RKO (cell line): Measurements from ENCODE around the gene CIAO3.
"Not testable (repeated sequence)": the region's sequence is repeated elsewhere in the genome, so short reads cannot be mapped to it uniquely, and the experiment has no call there.

Experiments
- DNase-seq: peaks from one replicate; pipeline ENCODE4 v3.0.0-alpha.2; 2016; ENCODE audit warnings: low spot score

The CIAO3 gene

GRCh38 chr16:692356-693108, 48.3 kb downstream of the CIAO3 start:
- no peak for DNase-seq

GRCh38 chr16:691242-691641, 49.6 kb downstream of the CIAO3 start:
- not testable (repeated sequence) for DNase-seq

- no peak for DNase-seq
Measured at GRCh38 chr16:689175-689897, 51.5 kb downstream of the CIAO3 start.

- no peak for DNase-seq
Measured at GRCh38 chr16:687499-687898, 53.3 kb downstream of the CIAO3 start.

GRCh38 chr16:686459-687260, 54.1 kb downstream of the CIAO3 start:
- no peak for DNase-seq

GRCh38 chr16:685967-686366, 54.8 kb downstream of the CIAO3 start:
- peak; percentile 82 for DNase-seq

- DNase-seq, result no peak
Measured at GRCh38 chr16:684961-685696, 55.7 kb downstream of the CIAO3 start.

- peak; percentile 97 for DNase-seq
Measured at GRCh38 chr16:684071-684794, 56.6 kb downstream of the CIAO3 start, which contains the start of gene JMJD8. TSS of gene JMJD8 (minus strand) at chr16:684334. CDS start at chr16:684319, 15 bp downstream.

- DNase-seq, result peak; percentile 49
Measured at GRCh38 chr16:683396-684070, 57.3 kb downstream of the CIAO3 start.

GRCh38 chr16:682493-683395, 58.1 kb downstream of the CIAO3 start:
- DNase-seq, result peak; percentile 52

- peak; percentile 74 for DNase-seq
Measured at GRCh38 chr16:681746-682427, 58.9 kb downstream of the CIAO3 start.

GRCh38 chr16:680967-681745, 59.6 kb downstream of the CIAO3 start:
- DNase-seq, result peak; percentile 87

GRCh38 chr16:680625-680945, 60.2 kb downstream of the CIAO3 start:
- DNase-seq, result no peak

GRCh38 chr16:679814-680624, 60.8 kb downstream of the CIAO3 start, which contains the start of gene STUB1:
TSS of gene STUB1 (plus strand) at chr16:680410. CDS start at chr16:680526, 116 bp downstream.
- peak; percentile 88 for DNase-seq
